RWPE1 (cell line): ENCODE data around the gene TMEM62.
"Not testable (repeated sequence)": the region's sequence is repeated elsewhere in the genome, so short reads cannot be mapped to it uniquely, and the experiment has no call there.

ENCODE experiments used
- CTCF ChIA-PET: fragments of 350-600 bp; sonication (Branson Sonifier 250); formaldehyde crosslinking; extraction: SDS; loops from one replicate; lab custom pipeline; 2021; lab: Yijun Ruan, JAX
- POLR2A ChIA-PET: fragments of 400-600 bp; formaldehyde crosslinking; extraction: SDS; loops from one replicate; lab custom pipeline; 2020; ENCODE audit warnings: antibody characterized with exemption; ENCODE audit not compliant: low non-redundant PET; lab: Yijun Ruan, JAX
- DNase-seq: peaks from one replicate; pipeline ENCODE4 v3.0.0; 2012; ENCODE audit warnings: low spot score
- H3K27ac ChIP-seq: fragments of 450-650 bp; 2 replicates; pipeline ENCODE4 v1.5.1; 2017
- TF ChIP-seq, protein P1 (sequence below): fragments of 450-650 bp; conservative IDR thresholded peaks from 2 replicates; pipeline ENCODE4 v1.5.1; 2017; ENCODE audit warnings: low read depth, mild to moderate bottlenecking

The TMEM62 gene

GRCh38 chr15:43193710-43194109 lies 60.3 kb downstream of the TMEM62 start:
- H3K27ac ChIP-seq: no peak overlapping the region
- DNase-seq: no peak
- ChIA-PET CTCF (interaction anchor here (1.2 to 2.2 kb wide), 2 partner anchors 11 to 92 kb away, joined by 4 to 9 read pairs; no protein-coding TSS in a partner anchor), POLR2A (no interaction called here)
- TF ChIP-seq, protein P1, sequence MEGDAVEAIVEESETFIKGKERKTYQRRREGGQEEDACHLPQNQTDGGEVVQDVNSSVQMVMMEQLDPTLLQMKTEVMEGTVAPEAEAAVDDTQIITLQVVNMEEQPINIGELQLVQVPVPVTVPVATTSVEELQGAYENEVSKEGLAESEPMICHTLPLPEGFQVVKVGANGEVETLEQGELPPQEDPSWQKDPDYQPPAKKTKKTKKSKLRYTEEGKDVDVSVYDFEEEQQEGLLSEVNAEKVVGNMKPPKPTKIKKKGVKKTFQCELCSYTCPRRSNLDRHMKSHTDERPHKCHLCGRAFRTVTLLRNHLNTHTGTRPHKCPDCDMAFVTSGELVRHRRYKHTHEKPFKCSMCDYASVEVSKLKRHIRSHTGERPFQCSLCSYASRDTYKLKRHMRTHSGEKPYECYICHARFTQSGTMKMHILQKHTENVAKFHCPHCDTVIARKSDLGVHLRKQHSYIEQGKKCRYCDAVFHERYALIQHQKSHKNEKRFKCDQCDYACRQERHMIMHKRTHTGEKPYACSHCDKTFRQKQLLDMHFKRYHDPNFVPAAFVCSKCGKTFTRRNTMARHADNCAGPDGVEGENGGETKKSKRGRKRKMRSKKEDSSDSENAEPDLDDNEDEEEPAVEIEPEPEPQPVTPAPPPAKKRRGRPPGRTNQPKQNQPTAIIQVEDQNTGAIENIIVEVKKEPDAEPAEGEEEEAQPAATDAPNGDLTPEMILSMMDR: no peak

GRCh38 chr15:43194795-43195194 lies 61.4 kb downstream of the TMEM62 start:
- TF ChIP-seq, protein P1: no peak
- no peak for DNase-seq
- H3K27ac ChIP-seq: no peak overlapping the region
- CTCF ChIA-PET: interaction anchor here (0.6 to 2.2 kb wide), 4 partner anchors 9 to 108 kb away, joined by 3 to 9 read pairs (median 5); no protein-coding TSS in a partner anchor
- POLR2A ChIA-PET: no interaction called here

GRCh38 chr15:43196760-43197548 lies 63.6 kb downstream of the TMEM62 start:
- ChIA-PET CTCF (interaction anchor here (0.6 to 1.1 kb wide), 2 partner anchors 8 to 89 kb away, joined by 3 to 4 read pairs; no protein-coding TSS in a partner anchor), POLR2A (no interaction called here)
- H3K27ac ChIP-seq: no peak overlapping the region
- DNase-seq: no peak
- TF ChIP-seq, protein P1: no peak

DNA sequence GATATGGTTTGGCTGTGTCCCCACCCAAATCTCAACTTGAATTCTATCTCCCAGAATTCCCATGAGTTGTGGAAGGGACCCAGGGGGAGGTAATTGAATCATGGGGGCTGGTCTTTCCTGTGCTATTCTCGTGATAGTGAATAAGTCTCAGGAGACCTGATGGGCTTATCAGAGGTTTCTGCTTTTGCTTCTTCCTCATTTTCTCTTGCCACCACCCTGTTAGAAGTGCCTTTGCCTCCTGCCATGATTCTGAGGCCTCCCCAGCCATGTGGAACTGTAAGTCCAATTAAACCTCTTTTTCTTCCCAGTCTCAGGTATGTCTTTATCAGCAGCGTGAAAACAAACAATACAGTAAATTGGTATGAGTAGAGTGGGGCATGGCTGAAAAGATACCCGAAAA lies 64.4 kb downstream of the TMEM62 start:
- CTCF ChIA-PET, DNase-seq, H3K27ac ChIP-seq, POLR2A ChIA-PET: not testable (repeated sequence)

DNA sequence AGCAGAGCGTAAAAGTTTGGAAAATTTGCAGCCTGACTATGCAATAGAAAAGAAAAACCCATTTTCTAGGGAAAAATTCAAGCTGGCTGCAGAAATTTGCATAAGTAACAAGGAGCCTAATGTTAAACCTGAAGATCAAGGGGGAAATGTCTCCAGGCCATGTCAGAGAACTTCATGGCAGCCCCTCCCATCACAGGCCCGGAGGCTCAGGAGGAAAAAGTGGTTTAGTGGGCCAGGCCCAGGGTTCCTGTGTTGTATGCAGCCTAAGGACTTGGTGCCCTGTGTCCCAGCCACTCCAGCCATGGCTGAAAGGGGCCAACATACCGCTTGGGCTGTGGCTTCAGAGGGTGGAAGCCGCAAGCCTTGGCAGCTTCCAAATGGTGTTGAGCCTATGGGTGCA lies 65.2 kb downstream of the TMEM62 start:
- H3K27ac ChIP-seq, CTCF ChIA-PET, POLR2A ChIA-PET, DNase-seq: not testable (repeated sequence)

- H3K27ac ChIP-seq: no peak overlapping the region
- no peak for DNase-seq
- TF ChIP-seq, protein P1: no peak
- POLR2A ChIA-PET: no interaction called here
- CTCF ChIA-PET: no interaction called here
Measured at GRCh38 chr15:43198992-43199391, 65.6 kb downstream of the TMEM62 start.

GRCh38 chr15:43199945-43200488 lies 66.6 kb downstream of the TMEM62 start:
- no peak for DNase-seq
- POLR2A ChIA-PET: no interaction called here
- TF ChIP-seq, protein P1: no peak
- H3K27ac ChIP-seq: no peak overlapping the region
- CTCF ChIA-PET: interaction anchor here (0.7 to 0.8 kb wide), 2 partner anchors 26 to 204 kb away, joined by 3 to 5 read pairs; no protein-coding TSS in a partner anchor
